ENCODE results near the gene FBRSL1.

GRCh38 chr12:132512197-132513069 lies 22.5 kb downstream of the FBRSL1 start:
- TF ChIP-seq CTCF (IDR thresholded peaks at IDR 0.05): no peak
- no peak for TF ChIP-seq POLR2A (IDR thresholded peaks at IDR 0.05)
